NCI-H2107 (cell line): ENCODE measurements around the gene AEN.
"Not testable (repeated sequence)": the region's sequence is repeated elsewhere in the genome, so short reads cannot be mapped to it uniquely, and the experiment has no call there.

ENCODE experiments used
- DNase-seq: peaks from one replicate; lab custom pipeline; 2025; lab: John Stamatoyannopoulos, UW

Gene AEN

DNA sequence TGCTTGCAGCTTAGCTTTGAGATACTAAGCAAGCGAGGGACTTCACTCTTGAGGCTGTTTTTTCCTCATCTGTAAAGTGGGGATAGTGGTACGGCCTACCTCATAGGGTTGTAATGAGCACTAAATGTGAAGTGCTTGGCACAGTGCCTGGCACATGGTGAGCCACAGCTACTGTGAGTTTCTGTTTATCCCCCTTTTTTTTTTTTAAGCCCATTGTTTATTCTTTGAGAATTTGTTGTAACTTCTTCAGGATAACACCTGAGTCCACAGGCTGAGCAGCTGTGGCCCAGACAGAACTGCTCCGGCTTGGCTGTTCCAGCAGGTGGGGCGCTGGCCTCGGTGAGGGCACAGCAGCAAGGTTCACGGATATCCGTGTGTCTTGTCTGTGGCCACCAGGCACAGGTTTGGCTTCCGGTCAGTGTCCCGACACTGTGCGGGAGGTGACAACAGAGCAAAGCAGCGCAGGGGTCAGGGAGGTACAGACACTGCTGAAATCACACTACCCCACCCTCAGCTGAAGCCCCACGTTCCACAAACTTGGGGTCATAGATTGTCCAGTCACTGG, 10.4 kb downstream of the AEN start:
- no peak for DNase-seq

DNA sequence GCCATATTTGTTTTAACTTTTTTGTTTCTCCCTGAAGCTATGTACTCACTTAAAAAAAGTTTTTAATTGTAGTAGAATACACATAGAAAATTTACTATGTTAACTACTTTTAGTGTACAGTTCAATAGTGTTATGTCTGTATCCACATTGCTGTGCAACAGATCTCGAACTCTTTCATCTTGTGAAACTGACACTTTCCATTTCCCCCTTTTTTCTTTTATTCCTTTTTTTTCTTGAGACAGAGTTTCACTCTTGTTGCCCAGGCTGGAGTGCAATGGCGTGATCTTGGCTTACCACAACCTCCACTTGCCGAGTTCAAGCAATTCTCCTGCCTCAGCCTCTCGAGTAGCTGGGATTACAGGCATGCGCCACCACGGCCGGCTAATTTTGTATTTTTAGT, 11.7 kb downstream of the AEN start:
- DNase-seq: not testable (repeated sequence)

DNA sequence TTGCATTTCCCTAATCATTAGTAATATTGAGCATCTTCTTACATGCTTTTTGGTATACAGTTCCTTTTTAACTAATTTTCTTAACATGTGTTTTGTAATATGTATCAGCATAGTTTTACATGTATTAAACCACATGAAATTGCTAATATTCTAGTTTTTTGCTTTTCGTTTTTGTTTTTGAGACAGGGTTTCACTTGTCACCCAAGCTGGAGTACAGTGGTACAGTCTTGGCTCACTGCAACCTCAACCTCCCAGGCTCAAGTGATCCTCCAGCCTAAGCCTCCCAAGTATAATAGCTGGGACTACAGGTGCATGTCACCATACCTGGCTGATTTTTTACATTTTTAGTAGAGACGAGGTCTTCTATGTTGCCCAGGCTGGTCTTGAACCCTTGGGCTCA, 13.3 kb downstream of the AEN start:
- no peak for DNase-seq

DNA sequence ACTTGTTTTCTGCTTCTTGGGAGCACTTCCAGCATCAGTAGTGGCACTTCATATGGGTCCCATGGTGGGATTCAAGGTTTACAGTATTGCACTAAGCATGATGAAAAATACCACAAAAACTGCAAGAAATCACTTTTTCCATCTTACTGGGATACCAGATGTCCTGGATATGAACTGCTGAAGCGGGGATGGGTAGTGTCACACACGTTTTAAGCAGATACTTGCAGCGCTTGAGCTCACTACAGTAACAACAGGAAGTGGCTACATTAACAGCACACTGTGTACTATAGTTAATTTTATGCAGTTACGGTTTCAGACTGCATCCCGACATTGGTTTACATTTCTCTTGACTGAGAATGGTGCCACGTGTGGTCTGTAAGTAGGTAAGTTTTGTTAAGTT, 14.2 kb downstream of the AEN start:
- no peak for DNase-seq

DNA sequence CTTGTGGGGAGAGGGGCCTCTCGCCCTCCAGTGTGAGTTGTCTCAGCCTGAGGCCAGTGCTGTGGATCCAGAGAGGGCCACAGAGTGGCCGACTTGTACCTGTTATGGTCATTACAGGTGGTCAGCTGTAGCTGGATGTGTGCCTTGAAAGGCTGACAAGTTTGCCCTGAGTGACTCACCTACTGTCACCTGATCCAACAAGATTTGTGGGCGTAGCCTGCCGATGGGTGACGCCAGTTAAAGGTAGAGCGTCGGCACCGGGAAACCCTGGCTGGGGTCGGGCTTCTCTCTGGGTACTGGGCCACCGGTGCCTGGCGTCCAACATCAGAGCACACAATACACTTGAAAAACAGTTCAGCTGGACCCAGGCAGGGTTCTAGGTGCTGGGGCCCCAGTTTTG, 14.9 kb downstream of the AEN start:
- DNase-seq: no peak

DNA sequence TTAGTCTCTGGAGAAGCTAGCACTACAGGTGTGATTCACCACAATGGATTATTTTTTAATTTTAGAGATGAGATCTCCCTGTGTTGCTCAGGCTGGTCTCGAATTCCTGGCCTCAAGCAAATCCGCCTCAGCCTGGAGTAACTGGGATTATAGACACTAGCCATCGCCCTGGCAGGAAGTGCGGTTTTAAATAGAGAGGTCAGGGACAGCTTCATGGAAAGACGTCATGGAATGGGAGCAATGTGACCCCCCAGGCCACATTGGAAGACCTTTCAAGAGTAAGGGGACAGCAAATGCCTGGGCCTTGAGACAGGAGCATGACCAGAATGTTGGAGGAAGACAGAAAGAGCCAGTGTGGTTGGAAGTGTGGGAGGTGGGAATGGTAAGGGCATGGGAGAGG, 15.5 kb downstream of the AEN start:
- no peak for DNase-seq

DNA sequence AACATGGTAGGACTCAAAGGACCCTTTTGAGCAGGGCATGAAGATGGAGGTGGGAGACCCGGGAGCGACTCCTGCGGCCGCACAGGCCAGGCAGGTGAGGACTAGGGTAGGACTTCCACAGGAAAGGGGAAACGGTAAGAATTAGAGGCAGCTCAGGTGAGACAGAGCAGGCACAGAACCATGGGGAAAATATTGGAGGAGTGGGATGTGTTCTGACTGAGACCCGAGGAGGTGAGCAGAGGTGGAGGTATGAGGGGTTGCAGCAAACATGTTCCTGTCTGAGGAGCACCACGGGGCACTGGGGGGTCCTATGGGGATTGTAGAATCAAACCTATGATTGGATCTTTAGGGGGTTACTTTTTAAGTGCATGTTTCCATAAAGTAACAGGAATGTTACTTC, 16.3 kb downstream of the AEN start:
- DNase-seq: no peak

DNA sequence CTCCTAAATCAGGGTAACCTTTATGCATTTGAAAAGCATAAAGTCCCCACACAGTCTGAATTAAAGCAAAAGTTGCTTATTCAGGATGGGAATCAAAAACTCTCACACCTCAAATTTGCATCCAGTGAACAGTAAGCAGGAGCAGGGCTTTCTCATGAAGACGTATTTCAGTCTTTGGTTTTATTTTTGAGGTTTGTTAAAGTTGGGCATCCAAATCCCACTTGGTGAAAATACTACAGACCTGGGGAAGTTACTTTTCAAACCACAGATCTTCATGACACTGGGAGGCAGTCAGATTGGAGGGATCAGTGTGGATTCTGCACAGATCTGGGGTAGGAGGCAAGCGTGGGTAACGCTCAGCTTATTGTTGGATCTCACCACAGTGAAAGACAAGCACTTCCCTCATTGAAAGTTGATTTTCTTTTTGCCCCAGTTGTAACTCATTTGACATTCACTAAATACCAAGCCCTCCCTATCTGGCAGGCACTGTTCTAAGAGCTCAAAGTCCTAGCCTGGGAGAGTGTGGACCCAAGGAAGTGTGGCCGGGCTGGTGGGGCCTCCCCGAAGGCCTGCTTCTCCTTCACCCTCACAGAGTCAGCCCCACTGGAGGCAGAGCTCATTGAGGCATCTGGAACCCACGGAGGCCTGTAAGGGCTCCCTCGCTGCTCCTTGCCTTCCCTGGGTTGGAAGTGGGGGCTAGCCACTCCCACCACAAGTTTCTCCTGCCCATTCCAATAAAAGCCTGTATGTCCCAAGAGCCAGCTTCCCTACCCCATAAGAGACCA, 16.9 kb downstream of the AEN start:
- DNase-seq: no peak

DNA sequence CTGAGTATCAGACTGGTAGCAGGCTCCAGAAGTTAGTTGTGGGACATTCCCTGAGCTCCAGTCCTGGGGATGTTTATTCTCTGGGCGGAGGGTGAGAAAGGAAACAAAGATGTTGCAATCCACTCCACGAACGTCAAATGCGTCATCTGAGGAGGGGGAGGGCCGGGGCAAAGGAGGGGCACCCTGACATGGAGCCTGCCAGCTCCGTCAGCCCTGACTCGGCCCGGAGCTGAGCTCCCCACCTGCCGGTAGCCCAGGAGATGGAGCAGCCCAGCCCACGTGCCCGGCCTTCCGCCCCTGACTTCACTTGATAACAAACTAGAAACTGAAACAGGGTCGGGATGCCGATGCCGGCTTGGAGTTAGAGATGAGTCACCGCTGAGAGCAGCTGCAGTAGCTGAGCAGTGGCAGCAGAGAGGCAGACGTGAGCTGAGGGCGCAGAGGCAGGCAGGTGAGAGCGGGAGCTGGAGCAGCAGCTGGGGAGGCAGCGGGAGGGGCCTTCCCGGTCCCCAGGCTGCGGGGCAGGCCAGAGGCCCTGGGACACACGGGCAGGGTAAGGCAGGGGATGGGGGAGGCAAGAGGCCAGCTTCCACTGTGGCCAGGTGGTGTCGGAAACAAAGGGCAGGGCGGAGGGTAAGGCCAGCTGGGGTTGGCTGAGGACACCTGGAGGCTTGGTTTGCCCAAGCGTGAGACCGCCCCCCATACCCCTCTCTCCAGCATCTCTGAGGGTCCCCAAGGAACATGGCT, 17.7 kb downstream of the AEN start, which contains the start of gene ISG20:
TSS of gene ISG20 (plus strand) at position 391 of the 747 bp plus-strand sequence. CDS start at position 742, 351 bp downstream.
- DNase-seq: peak; percentile 43

DNA sequence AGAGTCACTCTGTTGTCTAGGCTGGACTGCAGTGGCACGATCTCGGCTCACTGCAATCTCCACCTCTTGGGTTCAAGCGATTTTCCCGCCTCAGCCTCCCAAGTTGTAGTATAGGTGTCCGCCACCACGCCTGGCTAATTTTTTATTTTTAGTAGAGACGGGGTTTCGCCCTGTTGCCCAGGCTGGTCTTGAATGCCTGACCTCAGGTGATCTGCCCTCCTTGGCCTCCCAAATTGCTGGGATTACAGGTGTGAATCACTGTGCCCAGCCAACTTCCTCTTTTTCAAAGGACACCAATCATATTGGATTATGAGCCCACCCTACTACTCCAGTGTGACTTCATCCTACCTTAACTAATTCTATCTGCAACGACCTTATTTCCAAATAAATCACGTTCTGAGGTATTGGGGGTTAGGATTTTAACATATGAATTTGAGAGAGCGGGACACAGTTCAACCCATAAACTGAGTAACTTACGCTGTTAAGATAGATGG, 20.9 kb downstream of the AEN start:
- no peak for DNase-seq

DNA sequence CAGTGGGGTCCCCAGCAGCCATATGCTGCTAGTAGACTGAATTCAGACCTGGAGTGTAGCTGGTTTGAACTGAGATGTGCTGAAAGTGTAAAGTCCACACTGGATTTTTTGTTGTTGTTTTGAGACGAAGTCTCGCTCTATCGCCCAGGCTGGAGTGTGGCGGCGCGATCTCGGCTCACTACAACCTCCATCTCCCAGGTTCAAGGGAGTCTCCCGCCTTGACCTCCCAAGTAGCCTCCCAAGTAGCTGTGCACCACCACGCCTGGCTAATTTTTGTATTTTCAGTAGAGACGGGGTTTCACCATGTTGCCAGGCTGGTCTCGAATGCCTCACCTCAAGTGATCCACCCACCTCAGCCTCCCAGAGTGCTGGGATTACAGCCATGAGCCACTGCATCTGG, 21.4 kb downstream of the AEN start:
- not testable (repeated sequence) for DNase-seq

DNA sequence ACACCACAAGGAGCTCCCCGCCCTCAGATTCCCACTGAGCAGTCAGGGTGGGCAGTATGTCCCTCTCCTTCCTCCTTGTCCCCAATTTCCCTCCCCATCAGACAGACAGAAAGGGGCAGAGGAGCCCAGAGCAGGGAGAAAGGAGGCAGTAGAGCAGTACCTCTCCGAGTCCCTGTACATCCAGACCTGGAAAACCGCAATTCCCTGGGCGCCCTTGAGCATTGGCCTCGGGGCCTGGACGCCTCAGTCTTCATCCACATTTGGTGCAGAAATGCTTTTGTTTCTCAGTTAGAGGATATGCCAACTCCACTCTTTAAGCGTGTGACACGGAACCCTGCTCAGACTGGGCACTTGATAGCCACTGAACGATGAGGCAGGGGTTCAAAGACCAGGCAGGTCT, 23.6 kb downstream of the AEN start:
- no peak for DNase-seq

DNA sequence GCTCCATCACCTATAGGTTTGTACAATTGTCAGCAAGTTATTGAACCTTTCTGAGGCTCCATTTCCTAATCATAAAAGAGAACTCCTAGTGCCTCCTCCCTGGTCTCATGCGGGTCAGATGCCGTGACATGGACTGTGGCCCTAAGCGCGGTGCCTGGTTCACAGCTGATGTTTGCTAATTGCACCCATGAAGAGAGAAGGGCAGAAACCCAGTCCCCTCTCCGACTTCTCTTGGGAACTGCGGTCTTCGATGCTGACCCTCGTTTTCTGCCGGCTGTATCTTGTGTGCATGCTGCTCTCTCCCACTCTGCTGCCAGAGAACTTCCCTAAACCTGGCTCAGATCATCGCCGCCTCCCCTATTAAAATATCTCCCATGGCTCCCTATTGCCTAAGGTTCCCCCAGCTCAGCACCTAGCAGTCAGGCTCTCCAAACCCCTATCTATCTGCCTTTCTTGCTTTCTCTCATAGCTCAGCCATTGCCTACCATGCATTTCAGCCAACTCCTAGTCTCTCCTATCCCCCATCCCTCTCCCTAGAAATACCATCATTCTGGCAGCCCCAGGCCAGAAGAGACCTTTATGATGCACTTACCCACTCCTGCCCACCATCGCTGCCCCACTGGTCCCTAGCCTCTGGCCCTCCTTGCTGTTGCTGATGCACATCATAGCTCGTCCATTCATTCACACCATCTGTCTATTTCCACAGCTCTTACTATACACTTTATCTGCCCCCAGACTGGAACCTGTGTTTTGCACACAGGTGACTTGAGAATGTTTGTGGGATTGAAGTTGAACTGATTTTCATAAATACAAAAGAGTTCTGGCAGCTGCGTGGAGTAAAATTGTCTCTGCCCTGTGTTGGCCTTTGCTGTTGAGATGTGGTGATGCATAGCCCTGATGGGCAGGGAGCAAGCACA, 24.3 kb downstream of the AEN start:
- DNase-seq: no peak

DNA sequence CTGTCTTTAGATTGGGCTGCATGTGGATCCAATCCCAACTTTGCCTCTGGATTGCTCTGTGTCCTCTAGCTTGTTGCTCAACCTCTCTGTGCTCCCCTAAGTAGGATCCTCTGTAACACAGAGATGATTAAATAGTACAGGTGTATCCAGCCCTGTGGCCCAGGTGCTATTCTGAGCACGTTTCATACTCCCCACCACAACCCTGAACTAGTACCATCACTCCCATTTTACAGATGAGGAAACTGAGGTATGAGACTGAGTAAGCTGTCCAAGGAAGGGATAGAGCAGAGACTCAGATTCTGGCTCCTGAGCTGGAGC, 24.9 kb downstream of the AEN start:
- DNase-seq: no peak

DNA sequence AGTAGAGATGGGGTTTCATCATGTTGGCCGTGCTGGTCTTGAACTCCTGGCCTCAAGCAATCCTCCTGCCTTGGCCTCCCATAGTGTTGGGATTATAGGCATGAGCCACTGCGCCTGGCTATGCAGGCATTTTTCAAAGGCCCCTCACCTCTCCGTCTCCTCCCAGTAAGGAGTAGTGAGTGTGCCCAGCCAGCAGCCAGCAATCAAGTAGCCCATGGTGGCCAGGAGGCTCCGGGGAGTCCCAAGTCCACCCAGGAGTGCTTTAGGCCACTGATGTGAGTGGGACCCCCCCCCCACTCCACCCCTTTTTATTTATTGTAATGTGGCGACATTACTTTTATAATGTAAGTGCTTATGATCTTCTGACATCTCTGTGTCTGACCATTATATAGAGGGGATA, 25.8 kb downstream of the AEN start:
- DNase-seq: no peak

DNA sequence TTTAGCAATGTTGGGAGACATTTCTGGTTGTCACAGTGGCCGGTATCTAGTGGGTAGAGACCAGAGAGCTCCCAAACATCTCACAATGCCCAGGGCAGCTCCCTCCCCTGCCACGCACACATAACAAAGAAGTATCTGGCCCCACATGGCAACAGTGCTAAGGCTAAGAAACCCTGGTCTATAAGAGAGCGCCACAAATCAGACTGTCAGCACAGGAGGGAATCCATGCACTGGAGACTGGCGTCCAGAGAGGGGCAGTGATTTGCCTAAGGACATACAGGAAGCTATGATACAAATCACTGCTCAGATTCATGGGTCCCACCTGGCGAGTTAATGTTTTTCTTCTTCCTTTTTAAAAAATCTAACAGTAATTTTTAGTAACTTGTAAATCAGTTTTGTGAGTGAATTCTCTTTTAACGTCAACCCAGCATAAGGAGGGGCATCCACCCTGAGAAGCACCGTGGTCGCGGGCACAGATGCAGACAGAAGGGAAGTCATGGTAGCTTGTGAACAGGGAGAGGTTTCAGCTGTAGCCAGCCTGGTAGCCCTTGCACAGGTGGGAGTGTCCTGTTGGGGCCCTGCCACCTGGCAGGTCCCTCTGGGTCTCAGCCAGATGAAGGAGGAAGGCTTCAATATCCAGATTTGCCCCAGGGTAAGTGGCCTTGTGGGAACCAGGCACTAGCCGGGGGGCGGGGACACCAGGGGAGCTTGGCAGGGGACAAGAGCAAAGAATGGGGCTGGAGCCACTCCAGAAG, 26.4 kb downstream of the AEN start:
- no peak for DNase-seq

DNA sequence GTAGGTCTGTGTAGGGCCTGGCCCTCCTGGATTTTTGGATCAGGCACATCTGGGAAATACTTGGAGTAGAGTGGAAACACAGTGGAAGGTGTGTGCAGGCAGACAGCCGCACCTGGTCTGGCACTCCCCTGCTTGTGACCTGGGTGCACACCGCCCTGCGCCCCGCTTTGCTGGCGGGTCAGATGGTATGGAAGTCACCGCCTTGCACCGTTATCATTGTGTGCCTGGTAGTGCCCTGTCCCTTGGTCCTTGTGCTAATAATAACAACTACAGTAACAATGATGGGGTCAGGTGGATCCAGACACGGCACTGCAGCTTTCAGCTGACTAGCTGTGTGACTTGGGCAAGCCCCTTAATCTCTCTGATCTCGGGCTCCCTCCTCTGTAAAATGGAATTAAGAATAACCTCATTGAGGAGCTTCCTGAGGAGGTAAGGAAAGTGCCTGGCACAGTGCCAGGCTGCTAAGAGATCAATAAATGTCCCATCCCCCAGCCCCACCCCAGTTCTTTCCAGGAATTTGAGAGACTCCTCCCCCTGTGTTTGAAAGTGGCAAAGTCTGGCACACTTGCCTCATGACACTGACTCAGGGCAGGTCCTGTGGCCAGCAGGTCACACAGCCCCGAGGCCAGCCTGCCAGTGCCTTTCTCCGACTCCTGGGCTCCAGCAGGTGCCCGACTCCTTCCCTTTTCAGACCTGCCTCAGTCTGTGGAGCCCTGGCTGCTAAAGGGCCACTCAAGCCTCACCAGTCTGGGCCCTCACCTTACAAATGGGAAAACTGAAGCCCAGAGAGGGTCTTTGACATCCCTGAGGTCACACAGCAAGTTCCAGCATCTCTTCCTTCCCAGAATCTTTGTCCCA, 27.4 kb downstream of the AEN start:
- DNase-seq: no peak

DNA sequence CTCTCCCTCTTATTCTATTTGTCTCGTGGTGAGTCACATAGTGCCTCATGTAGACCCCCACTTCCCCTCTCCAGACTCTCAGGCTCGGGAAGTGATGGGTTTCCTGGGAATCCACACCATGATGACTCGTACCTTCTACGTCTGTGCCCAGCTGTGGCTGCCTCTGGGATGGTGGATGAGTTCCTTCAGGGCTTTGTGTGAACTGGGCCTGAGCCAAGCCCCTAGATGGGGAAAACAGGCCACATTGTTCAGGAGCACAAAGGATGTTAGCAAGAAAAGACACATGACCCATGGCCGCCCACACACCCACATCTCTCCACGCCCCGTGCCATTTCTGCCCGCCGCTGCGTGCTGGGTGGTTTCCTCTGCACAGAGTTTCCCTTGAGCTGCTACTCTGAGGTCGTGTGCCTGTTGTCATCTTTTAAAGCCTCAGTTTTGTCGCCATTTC, 28.2 kb downstream of the AEN start:
- no peak for DNase-seq

DNA sequence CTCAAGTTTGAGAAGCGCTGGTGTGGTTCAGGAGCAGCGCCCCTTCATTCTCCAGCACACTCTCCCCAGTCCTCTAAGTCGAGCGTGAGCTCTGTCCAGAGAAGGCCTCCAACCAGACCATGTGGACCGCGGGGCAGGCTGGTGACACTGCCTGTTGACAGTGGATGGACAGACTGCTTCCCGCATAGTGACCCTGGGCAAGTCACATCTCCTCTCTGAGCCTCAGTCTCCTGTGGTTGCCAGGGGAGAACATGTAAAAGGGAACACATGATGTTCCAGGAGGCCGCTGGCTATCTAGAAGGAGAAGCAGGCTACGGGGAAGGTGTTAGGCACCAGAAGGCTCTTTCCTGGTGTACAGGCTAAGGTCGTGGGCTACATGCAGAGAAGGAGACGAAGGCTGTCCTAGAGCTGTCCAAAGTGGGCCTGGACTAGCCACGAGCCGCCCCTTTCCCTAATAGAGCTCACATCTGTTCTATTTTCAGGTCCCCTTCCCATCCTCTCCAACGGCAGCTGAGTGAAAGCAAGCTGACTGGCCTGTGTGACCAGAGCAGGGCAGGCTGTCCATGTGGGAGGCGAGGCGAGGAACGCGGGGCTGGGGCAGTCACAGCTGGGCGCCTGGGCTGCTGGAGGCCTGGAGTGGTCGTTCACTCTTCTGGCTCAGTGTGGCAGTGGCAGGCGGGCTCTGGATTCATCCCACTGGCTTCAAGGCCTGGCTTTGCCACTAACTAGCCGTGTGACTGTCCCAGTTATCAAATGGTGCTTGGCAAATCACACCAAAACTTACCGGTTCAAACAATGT, 28.8 kb downstream of the AEN start:
- DNase-seq: no peak
